Measurements from ENCODE around the gene MAU2. TPM values are rescaled to one million over a fixed set of nuclear protein-coding genes. Genes with fewer than 3 reads are reported as not detected.
A peak's percentile ranks its signal among the peaks of the same experiment; 100 is the strongest.

MAU2 gene
- total and polyA plus RNA-seq, 10 of the 15 experiments (the other 5 are each of a cell fraction or from before 2014, with no cell fraction given) = 1.8 to 47.2 (median 22.1) TPM

- RAD21 ChIA-PET (ENCODE audit: unreplicated experiment) = interaction anchor here (1.2 to 4.0 kb wide), 9 partner anchors 14 to 82 kb away, joined by 3 to 55 read pairs (median 6); no protein-coding TSS in a partner anchor
- peak overlapping the region; percentile 77 for H3K4me3 ChIP-seq
- in situ Hi-C loops (cut with MboI) = no loop called here
- TF ChIP-seq SREBF1 (IDR thresholded peaks at IDR 0.05; ENCODE audit: low read length) (no peak), SIX5 (IDR thresholded peaks at IDR 0.05; ENCODE audit: low read depth, low read length, severe bottlenecking) (no peak), LARP7 (IDR thresholded peaks at IDR 0.05) (no peak), CTCF (IDR thresholded peaks at IDR 0.05 in 2 of 3, conservative IDR thresholded peaks at IDR 0.05 in 1 of 3; ENCODE audit: control insufficient read depth in 2 of 3, extremely low read depth in 1 of 3, insufficient read depth in 1 of 3, low read depth in 3 of 3, low read length in 3 of 3) (peak; percentile 40 to 66 (median 49)), RELB (IDR thresholded peaks at IDR 0.05; ENCODE audit: low read depth) (no peak), ZBTB11 (CRISPR knock-in tag; IDR thresholded peaks at IDR 0.05) (no peak), EZH2 (IDR thresholded peaks at IDR 0.05; ENCODE audit: borderline replicate concordance, control insufficient read depth, low read depth, low read length) (no peak), USF2 (IDR thresholded peaks at IDR 0.05; ENCODE audit: borderline replicate concordance, low read depth, low read length) (no peak), NFIC (IDR thresholded peaks at IDR 0.05; ENCODE audit: low read depth, low read length) (no peak; the same call in 1 of the 2 replicates), MEF2B (IDR thresholded peaks at IDR 0.05; ENCODE audit: partially characterized antibody, poor library complexity, severe bottlenecking) (no peak), SREBF2 (IDR thresholded peaks at IDR 0.05; ENCODE audit: low read length) (no peak), HDGF (IDR thresholded peaks at IDR 0.05) (no peak), BRCA1 (IDR thresholded peaks at IDR 0.05; ENCODE audit: low read depth, low read length) (no peak), HDAC2 (IDR thresholded peaks at IDR 0.05) (no peak), FOXM1 (IDR thresholded peaks at IDR 0.05; ENCODE audit: low read depth, low read length) (no peak; the same call in 1 of the 2 replicates)
Measured at GRCh38 chr19:19406878-19407632, 86.4 kb downstream of the MAU2 start.

More at GRCh38 chr19:19406878-19407632, 86.4 kb downstream of the MAU2 start:
- Histone ChIP-seq H4K20me1 (ENCODE audit: control insufficient read depth, insufficient read depth) (peaks cover 16% of the 10 kb centered on the region), H3K36me3 (ENCODE audit: control insufficient read depth in 2 of 2, insufficient read depth in 2 of 2, low read length in 1 of 2) (peaks cover 2 to 3% of the 10 kb centered on the region in 2 experiments; a peak in 2 of 4 replicates), H3K4me2 (ENCODE audit: control insufficient read depth, insufficient read depth) (peak overlapping the region; percentile 94), H3K79me2 (ENCODE audit: control insufficient read depth, insufficient read depth, low read length) (peaks cover 60% of the 10 kb centered on the region), H3K9me3 (replicated peaks; ENCODE audit: control insufficient read depth, insufficient read depth, low read length) (no peaks in the 10 kb centered on the region), H3K4me1 (ENCODE audit: control insufficient read depth, insufficient read depth, low read length) (peaks cover 33% of the 10 kb centered on the region), H3K9ac (ENCODE audit: control insufficient read depth, insufficient read depth, low read length) (peak overlapping the region; percentile 62), H3K27me3 (replicated peaks in 1 of 2; ENCODE audit: control insufficient read depth in 2 of 2, insufficient read depth in 2 of 2, low read length in 1 of 2) (no peaks in the 10 kb centered on the region), H3K27ac (ENCODE audit: control insufficient read depth, insufficient read depth) (peak overlapping the region; percentile 62), H2AFZ (ENCODE audit: control insufficient read depth, low read depth, low read length) (no peak overlapping the region; the same call in 1 of the 2 replicates)
- peak; percentile 88 for FAIRE-seq
- ChIA-PET POLR2A (interaction anchor here (0.6 to 2.3 kb wide), 7 partner anchors 22 to 1105 kb away, joined by 3 to 16 read pairs (median 4); no protein-coding TSS in a partner anchor), CTCF (interaction anchor here (0.7 to 6.8 kb wide), 13 partner anchors 10 to 83 kb away, joined by 3 to 85 read pairs (median 4); no protein-coding TSS in a partner anchor), SMC1A (ENCODE audit: uncharacterized antibody, unreplicated experiment) (interaction anchor here (0.9 to 8.6 kb wide), 13 partner anchors 10 to 83 kb away, joined by 3 to 57 read pairs (median 6); no protein-coding TSS in a partner anchor)
- no peak for DNase-seq (ENCODE audit: low read depth, low spot score)
- BruUV-seq (replicated peaks) = no TSS peak
- intact Hi-C loops (cut with micrococcal nuclease; ENCODE audit: unreplicated experiment) = loop anchor here (2.0 to 5.0 kb wide), 3 partner anchors 22 to 50 kb away; no protein-coding TSS in a partner anchor
- 16% methylated on average over 12 of the region's 12 CpGs for WGBS (ENCODE audit: insufficient coverage, insufficient replicate concordance, low lambda C conversion rate, missing lambda C conversion rate)
- ATAC-seq = peak; percentile 74
